Measurements from ENCODE around the gene XKR3. TPM values are rescaled to one million over a fixed set of nuclear protein-coding genes. Genes with fewer than 3 reads are reported as not detected.

The XKR3 gene
- total and polyA plus RNA-seq, 11 donors = 0.16 TPM; not detected in 10

DNA sequence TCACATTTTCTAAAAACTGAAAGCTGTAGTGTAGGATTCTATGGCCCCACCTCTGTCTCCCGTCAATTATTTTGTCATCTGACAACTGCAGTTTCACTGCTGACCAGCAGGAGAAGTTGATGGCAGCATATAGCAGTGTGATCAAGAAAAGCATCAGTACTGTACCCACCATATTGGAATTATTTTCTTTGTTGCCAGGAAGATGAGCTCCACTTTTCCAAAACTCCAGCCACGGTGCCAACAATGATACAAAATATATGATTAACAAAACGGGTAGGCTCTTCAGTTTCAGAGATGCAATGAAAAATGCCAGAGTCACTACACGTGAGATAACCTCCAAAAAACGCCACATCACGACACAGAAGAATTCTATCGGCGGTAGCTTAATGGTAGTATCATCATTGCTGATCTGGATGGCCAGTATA lies 41.3 kb downstream of the XKR3 start:
- no peak overlapping the region for H3K4me3 ChIP-seq
- H3K27me3 ChIP-seq = no peaks in the 10 kb centered on the region
- no peak for DNase-seq
- 66 to 77% (median 70%) methylated on average over 8 of the region's 8 CpGs for WGBS, 4 donors
- no peaks in the 10 kb centered on the region for H3K4me1 ChIP-seq
- H3K9me3 ChIP-seq = no peaks in the 10 kb centered on the region
- no peaks in the 10 kb centered on the region for H3K36me3 ChIP-seq
- intact Hi-C loops (cut with DNase I) = no loop called here
- no peak for ATAC-seq
- H3K27ac ChIP-seq = no peak overlapping the region
- no peak for TF ChIP-seq POLR2A (IDR thresholded peaks at IDR 0.05)
- TF ChIP-seq, protein P1, sequence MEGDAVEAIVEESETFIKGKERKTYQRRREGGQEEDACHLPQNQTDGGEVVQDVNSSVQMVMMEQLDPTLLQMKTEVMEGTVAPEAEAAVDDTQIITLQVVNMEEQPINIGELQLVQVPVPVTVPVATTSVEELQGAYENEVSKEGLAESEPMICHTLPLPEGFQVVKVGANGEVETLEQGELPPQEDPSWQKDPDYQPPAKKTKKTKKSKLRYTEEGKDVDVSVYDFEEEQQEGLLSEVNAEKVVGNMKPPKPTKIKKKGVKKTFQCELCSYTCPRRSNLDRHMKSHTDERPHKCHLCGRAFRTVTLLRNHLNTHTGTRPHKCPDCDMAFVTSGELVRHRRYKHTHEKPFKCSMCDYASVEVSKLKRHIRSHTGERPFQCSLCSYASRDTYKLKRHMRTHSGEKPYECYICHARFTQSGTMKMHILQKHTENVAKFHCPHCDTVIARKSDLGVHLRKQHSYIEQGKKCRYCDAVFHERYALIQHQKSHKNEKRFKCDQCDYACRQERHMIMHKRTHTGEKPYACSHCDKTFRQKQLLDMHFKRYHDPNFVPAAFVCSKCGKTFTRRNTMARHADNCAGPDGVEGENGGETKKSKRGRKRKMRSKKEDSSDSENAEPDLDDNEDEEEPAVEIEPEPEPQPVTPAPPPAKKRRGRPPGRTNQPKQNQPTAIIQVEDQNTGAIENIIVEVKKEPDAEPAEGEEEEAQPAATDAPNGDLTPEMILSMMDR (IDR thresholded peaks at IDR 0.05) = peak in 3 of 12 donors; percentile 9 to 23 (median 22)

DNA sequence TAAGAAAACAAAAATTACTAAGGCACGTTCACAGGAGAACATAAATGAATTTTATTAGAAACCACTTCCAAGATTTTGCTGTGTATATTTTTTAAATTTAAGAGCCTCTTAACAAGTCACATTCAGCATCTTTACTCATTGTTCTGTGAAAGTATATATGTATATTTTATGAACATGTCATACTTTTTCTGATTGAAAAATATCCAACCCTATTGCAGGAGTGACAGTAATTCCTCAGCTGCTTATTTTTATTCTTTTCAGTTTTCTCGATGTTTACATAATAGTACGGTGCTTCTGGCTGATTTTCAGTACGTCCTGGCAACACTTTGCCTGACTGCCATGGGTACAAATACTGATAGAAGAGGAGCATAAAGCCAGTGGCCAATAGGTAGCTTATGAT lies 41.8 kb downstream of the XKR3 start:
- H3K4me1 ChIP-seq = no peaks in the 10 kb centered on the region
- intact Hi-C loops (cut with DNase I) = no loop called here
- no peaks in the 10 kb centered on the region for H3K36me3 ChIP-seq
- H3K4me3 ChIP-seq = no peak overlapping the region
- ATAC-seq = no peak
- no peaks in the 10 kb centered on the region for H3K27me3 ChIP-seq
- DNase-seq = no peak
- no peak overlapping the region for H3K27ac ChIP-seq
- TF ChIP-seq, protein P1 (IDR thresholded peaks at IDR 0.05) = no peak
- TF ChIP-seq POLR2A (IDR thresholded peaks at IDR 0.05) = no peak
- WGBS, 4 donors = 75 to 76% (median 76%) methylated on average over 4 of the region's 4 CpGs
- H3K9me3 ChIP-seq = no peaks in the 10 kb centered on the region

DNA sequence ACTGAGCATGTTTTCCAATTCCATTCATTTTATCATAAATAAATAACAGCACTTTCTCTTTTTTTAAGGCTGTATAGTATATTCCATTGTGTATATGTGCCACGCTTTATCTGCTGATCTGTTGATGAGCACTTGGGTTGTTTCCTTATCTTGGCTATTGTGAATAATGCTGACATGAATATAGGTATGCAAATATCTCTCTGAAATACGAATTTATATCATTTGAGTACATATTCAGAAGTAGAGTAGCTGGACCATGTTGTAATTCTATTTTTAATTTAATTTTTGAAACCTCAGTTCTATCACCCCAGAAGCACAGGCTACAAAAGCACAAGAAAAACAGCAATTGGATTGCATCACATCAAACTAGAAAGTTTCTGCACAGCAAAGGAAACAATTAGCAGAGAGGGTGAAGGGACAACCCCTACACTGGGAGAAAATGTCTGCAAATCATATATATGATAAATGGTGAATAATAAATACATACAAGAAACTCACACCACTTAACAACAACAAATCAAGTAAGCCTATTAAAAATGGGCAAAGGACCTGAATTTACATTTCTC lies 43.4 kb downstream of the XKR3 start:
- H3K4me3 ChIP-seq = no peak overlapping the region
- no peaks in the 10 kb centered on the region for H3K27me3 ChIP-seq
- no peak for TF ChIP-seq POLR2A (IDR thresholded peaks at IDR 0.05)
- TF ChIP-seq, protein P1 (IDR thresholded peaks at IDR 0.05) = no peak
- no peak overlapping the region for H3K27ac ChIP-seq
- no peak for DNase-seq
- H3K36me3 ChIP-seq = no peaks in the 10 kb centered on the region
- 50 to 54% (median 52%) methylated on average over 2 of the region's 2 CpGs for WGBS, 4 donors
- no peaks in the 10 kb centered on the region for H3K4me1 ChIP-seq
- no peak for ATAC-seq
- H3K9me3 ChIP-seq = no peaks in the 10 kb centered on the region
- intact Hi-C loops (cut with DNase I) = no loop called here

DNA sequence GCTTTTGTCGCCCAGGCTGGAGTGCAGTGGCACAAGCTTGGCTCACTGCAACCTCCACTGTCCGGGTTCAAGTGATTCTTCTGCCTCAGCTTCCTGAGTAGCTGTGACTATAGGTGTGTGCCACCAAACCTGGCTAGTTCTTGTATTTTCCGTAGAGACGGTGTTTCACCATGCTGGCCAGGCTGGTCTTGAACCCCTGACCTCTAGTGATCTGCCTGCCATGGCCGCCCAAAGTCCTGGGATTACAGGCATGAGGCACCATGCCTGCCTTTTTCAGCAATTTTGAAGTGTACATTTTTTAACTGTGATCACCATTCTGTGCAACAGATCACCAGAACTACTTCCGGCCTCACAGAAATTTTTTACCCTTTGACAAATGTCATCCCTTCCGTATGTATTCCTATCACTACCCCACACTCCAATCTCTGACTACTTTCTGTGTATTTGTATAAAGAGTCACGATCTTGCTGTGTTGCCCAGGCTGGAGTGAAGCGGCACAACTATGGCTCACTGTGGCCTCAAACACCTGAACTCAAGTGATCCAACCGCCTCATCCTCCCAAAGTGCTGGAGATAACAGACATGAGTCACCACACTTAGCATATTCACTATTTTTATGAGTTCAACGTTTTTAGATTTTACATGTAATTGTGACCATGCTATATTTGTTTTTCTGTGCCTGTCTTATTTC lies 44.0 kb downstream of the XKR3 start:
- ATAC-seq = no peak
- intact Hi-C loops (cut with DNase I) = no loop called here
- no peak overlapping the region for H3K27ac ChIP-seq
- H3K27me3 ChIP-seq = no peaks in the 10 kb centered on the region
- 70 to 77% (median 72%) methylated on average over 11 of the region's 11 CpGs for WGBS, 4 donors
- H3K4me3 ChIP-seq = no peak overlapping the region
- no peaks in the 10 kb centered on the region for H3K4me1 ChIP-seq
- no peaks in the 10 kb centered on the region for H3K36me3 ChIP-seq
- no peaks in the 10 kb centered on the region for H3K9me3 ChIP-seq
- no peak for DNase-seq
- TF ChIP-seq, protein P1 (IDR thresholded peaks at IDR 0.05) = no peak

Data from heart left ventricle (tissue), 16 donors.